Activated naive CD8-positive, alpha-beta T cell treated with anti-CD3 and anti-CD28 coated beads for 36 hours (primary cell): Measurements from ENCODE around the gene HJURP. TPM values are rescaled to one million over a fixed set of nuclear protein-coding genes. Genes with fewer than 3 reads are reported as not detected.

Experiments used
- DNase-seq: peaks from one replicate; pipeline ENCODE4 v3.0.0; 2021
- H3K27ac Mint-ChIP-seq: one replicate; pipeline ENCODE4 v1.8.0; 2022; ENCODE audit warnings: mild to moderate bottlenecking, moderate library complexity, mixed read lengths
- H3K27me3 Mint-ChIP-seq: one replicate; pipeline ENCODE4 v1.8.0; 2022; ENCODE audit warnings: mild to moderate bottlenecking, mixed read lengths
- H3K36me3 Mint-ChIP-seq: one replicate; pipeline ENCODE4 v1.8.0; 2021; ENCODE audit warnings: mild to moderate bottlenecking, mixed read lengths
- H3K4me1 Mint-ChIP-seq: one replicate; pipeline ENCODE4 v1.8.0; 2021; ENCODE audit warnings: mixed read lengths
- H3K4me3 Mint-ChIP-seq: one replicate; pipeline ENCODE4 v1.8.0; 2022; ENCODE audit warnings: mild to moderate bottlenecking, moderate library complexity, mixed read lengths
- H3K9me3 Mint-ChIP-seq: one replicate; pipeline ENCODE4 v1.8.0; 2022; ENCODE audit warnings: mixed read lengths
- total RNA-seq, 2 experiments: library from RNA; stranded (reverse); gene quantifications; one replicate each; pipeline ENCODE4 v1.2.3, GENCODE V29; 2021

Gene HJURP
- total RNA-seq, 2 experiments from 2014 or later, result 68.4 to 78.1 TPM

GRCh38 chr2:233829193-233830110, 24.9 kb downstream of the HJURP start:
- Mint-ChIP-seq H3K4me3 (no peak overlapping the region), H3K36me3 (no peaks in the 10 kb centered on the region), H3K9me3 (no peaks in the 10 kb centered on the region), H3K27me3 (peaks cover 5% of the 10 kb centered on the region), H3K27ac (no peak overlapping the region), H3K4me1 (no peaks in the 10 kb centered on the region)
- no peak for DNase-seq

- Mint-ChIP-seq H3K36me3 (no peaks in the 10 kb centered on the region), H3K27ac (no peak overlapping the region), H3K27me3 (peaks cover 5% of the 10 kb centered on the region), H3K9me3 (no peaks in the 10 kb centered on the region), H3K4me3 (no peak overlapping the region), H3K4me1 (no peaks in the 10 kb centered on the region)
- DNase-seq, result no peak
Measured at GRCh38 chr2:233828546-233829192, 25.7 kb downstream of the HJURP start.

GRCh38 chr2:233824373-233824772, 30.0 kb downstream of the HJURP start:
- Mint-ChIP-seq H3K4me1 (no peaks in the 10 kb centered on the region), H3K27ac (no peak overlapping the region), H3K27me3 (peaks cover 5% of the 10 kb centered on the region), H3K36me3 (no peaks in the 10 kb centered on the region), H3K4me3 (no peak overlapping the region), H3K9me3 (no peaks in the 10 kb centered on the region)
- DNase-seq, result no peak

DNA sequence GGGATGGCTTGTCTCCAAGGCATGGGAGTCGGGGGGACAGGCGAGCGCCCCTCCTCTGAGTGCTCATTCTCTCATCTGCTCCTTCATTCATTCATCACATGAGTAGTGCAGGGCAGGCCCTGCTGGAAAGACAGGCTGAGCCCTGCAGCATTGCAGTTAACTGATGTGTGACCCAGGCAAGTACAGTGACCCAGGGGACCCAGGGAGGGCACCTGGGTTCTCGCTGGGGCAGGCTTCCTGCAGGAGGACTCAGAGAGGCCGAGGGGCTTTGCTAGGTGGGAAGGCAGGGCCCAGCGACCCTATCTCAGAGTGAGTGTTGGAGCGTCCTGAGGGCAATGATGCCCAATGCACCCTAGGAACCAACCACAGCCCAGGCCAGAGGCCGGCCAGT, 30.6 kb downstream of the HJURP start:
- no peaks in the 10 kb centered on the region for H3K9me3 Mint-ChIP-seq
- no peaks in the 10 kb centered on the region for H3K4me1 Mint-ChIP-seq
- H3K36me3 Mint-ChIP-seq, result no peaks in the 10 kb centered on the region
- no peak overlapping the region for H3K4me3 Mint-ChIP-seq
- H3K27me3 Mint-ChIP-seq, result peaks cover 5% of the 10 kb centered on the region
- no peak overlapping the region for H3K27ac Mint-ChIP-seq
- no peak for DNase-seq

DNA sequence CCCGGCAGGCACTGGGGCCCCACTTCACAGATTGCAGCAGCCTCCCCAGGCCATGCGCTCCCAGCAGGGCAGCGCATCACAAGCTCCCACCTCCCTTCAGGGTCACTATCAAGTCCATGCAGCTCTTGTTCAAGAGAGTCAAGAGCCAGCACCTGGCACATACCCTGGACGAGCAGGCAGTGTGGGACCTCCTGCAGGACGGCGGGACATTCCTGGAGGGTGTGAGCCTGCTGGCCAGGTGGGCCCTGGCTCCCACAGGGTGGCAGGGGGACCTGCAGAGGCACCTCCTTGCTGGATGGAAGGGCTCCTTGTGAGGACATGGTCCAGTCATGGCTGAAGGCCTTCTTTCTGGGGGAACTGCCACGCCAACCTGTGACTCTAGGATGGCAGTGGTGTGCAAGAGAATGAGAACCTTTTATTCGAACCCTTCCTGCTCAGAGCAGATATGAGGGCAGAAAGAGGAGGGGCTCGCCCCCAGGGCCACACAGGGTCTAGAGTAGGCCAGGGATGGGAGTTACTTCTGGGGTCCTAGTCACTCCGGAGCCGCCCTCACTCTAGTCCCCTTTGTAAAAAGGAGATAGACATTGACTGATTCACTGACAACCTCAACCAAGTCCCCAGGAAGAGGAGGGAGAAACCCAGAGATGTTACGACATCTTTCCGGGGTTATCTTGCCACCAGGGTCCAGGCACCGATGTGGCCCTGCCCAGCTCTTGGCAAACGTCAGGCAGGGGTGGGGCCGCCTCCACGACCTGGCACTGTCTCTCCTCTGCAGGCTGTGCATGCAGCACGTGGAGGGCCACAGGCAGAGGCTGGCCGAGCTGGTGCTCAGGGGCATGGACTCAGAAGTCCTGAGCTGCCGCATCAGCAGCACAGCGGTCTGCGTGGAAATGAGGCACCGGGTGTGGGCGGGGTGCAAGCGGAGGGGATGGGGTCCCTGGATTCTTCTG, 31.3 kb downstream of the HJURP start:
- Mint-ChIP-seq H3K9me3 (no peaks in the 10 kb centered on the region), H3K4me1 (no peaks in the 10 kb centered on the region), H3K27me3 (peaks cover 5% of the 10 kb centered on the region), H3K36me3 (no peaks in the 10 kb centered on the region), H3K27ac (no peak overlapping the region), H3K4me3 (no peak overlapping the region)
- no peak for DNase-seq

DNA sequence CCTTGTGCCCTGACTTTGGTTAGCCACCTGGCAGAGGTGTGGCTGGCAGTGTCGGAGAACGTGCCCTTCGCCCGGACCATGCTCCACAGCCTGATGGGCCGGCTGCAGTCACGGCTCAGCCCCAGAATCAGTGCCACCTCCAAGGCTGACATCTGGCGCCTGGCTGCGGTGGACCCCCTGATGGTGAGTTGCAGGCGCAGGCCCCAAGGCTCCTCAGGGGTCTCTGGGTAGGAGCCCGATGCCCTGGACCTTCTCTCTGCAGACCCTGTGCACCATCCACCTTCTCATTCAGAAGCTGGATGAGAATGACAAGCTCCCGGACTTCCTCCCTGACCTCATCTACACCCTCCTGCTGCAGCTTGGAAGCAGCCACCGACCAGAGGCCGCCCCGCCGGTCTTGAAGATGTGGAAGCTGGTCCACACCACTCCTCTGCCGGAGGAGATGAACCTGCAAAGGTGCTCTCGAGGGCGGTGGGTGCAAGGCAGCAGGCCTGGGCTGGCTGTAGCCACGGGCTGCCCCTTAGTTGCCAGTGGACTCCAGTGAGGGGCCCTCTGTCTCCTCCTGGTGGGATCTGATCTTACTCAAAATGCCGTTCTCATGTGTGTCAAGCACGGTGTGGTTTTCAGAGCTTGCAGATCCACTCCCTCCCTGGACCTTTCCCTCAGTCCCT, 32.1 kb downstream of the HJURP start:
- no peaks in the 10 kb centered on the region for H3K9me3 Mint-ChIP-seq
- H3K27me3 Mint-ChIP-seq, result peaks cover 7% of the 10 kb centered on the region
- no peak for DNase-seq
- peaks cover under 1% of the 10 kb centered on the region for H3K4me1 Mint-ChIP-seq
- H3K4me3 Mint-ChIP-seq, result no peak overlapping the region
- no peaks in the 10 kb centered on the region for H3K36me3 Mint-ChIP-seq
- no peak overlapping the region for H3K27ac Mint-ChIP-seq

DNA sequence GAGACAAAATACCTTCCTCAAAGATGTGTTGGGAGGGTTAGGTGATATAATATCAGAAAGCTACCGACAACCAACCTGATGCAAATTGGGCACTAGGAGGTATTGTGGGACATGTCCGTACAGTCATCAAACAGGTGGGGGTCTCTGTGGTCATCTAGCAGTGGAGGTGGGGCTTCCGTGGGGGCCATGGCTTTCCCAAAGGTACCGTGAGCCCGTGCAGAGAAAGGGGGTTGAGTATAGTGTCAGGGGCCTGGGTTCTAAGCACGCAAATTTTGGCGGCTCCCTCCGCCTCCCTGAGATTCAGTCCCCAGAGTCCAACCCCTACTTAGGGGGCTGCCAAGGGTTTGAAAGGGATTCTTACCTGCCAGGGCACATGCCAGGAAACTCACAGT, 32.6 kb downstream of the HJURP start:
- peaks cover 9% of the 10 kb centered on the region for H3K27me3 Mint-ChIP-seq
- H3K36me3 Mint-ChIP-seq, result no peaks in the 10 kb centered on the region
- no peak for DNase-seq
- no peaks in the 10 kb centered on the region for H3K9me3 Mint-ChIP-seq
- peaks cover 2% of the 10 kb centered on the region for H3K4me1 Mint-ChIP-seq
- H3K4me3 Mint-ChIP-seq, result no peak overlapping the region
- no peak overlapping the region for H3K27ac Mint-ChIP-seq

- Mint-ChIP-seq H3K36me3 (no peaks in the 10 kb centered on the region), H3K4me3 (no peak overlapping the region), H3K27me3 (peaks cover 9% of the 10 kb centered on the region), H3K4me1 (peaks cover 2% of the 10 kb centered on the region), H3K9me3 (no peaks in the 10 kb centered on the region), H3K27ac (no peak overlapping the region)
- DNase-seq, result no peak
Measured at GRCh38 chr2:233821196-233821595, 33.1 kb downstream of the HJURP start.

- DNase-seq, result no peak
- Mint-ChIP-seq H3K4me3 (no peak overlapping the region), H3K27ac (no peak overlapping the region), H3K4me1 (peaks cover 2% of the 10 kb centered on the region), H3K36me3 (no peaks in the 10 kb centered on the region), H3K27me3 (peaks cover 9% of the 10 kb centered on the region), H3K9me3 (no peaks in the 10 kb centered on the region)
Measured at GRCh38 chr2:233820774-233821105, 33.6 kb downstream of the HJURP start.

DNA sequence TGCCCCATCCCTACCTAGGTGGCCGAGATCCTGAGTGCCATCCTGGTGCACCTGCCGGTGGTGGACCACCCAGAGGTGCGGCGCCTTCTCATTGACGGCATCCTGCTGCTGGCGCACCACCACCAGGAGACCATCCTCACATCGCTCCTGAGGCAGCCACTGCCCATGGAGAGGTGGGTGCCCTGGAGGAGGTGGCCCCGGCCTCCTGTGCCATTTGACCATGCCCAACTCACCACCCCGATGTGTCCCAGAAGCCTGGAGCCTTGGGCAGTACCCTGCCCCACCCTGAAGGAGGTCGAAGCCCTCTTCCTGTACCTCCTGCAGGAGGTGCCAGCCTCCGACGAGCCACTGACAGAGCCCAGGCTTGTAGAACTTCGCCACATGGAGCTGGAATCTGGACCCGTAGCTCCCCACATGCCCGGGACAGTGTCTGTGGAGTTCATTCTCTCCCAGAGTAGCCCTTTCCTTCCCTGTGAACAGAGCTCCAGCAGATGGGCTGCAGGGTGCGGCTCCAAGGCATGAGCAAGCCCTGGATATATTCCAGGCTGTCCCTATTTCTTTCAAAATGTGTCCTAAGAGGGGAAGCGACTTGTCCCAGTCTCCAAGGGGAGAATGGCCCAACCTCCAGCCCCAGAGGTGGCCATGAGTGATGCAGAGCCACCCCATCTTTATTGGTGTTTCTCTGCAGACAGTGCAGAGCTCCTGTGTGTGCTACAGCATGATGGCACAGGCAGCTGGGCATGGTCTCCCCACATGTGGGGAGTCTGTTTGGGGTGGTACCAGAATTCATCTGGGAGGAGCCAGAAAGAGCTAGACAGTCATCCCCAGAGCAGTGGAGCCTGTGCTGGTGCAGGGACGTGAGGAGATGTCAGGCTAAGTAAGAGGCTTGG, 34.2 kb downstream of the HJURP start:
- no peak for DNase-seq
- peaks cover 2% of the 10 kb centered on the region for H3K4me1 Mint-ChIP-seq
- no peaks in the 10 kb centered on the region for H3K36me3 Mint-ChIP-seq
- no peaks in the 10 kb centered on the region for H3K9me3 Mint-ChIP-seq
- H3K4me3 Mint-ChIP-seq, result no peak overlapping the region
- no peak overlapping the region for H3K27ac Mint-ChIP-seq
- peaks cover 10% of the 10 kb centered on the region for H3K27me3 Mint-ChIP-seq

GRCh38 chr2:233818639-233819621, 35.4 kb downstream of the HJURP start:
- peaks cover 10% of the 10 kb centered on the region for H3K27me3 Mint-ChIP-seq
- no peak overlapping the region for H3K4me3 Mint-ChIP-seq
- H3K4me1 Mint-ChIP-seq, result peaks cover 2% of the 10 kb centered on the region
- no peak overlapping the region for H3K27ac Mint-ChIP-seq
- no peaks in the 10 kb centered on the region for H3K36me3 Mint-ChIP-seq
- H3K9me3 Mint-ChIP-seq, result no peaks in the 10 kb centered on the region
- DNase-seq, result no peak

- H3K4me3 Mint-ChIP-seq, result no peak overlapping the region
- peaks cover 2% of the 10 kb centered on the region for H3K4me1 Mint-ChIP-seq
- no peaks in the 10 kb centered on the region for H3K9me3 Mint-ChIP-seq
- peaks cover 10% of the 10 kb centered on the region for H3K27me3 Mint-ChIP-seq
- H3K36me3 Mint-ChIP-seq, result no peaks in the 10 kb centered on the region
- DNase-seq, result no peak
- H3K27ac Mint-ChIP-seq, result no peak overlapping the region
Measured at GRCh38 chr2:233817995-233818638, 36.2 kb downstream of the HJURP start.
